Gastrocnemius medialis (tissue), 4 donors: ENCODE results near the gene AUTS2. TPM values are rescaled to one million over a fixed set of nuclear protein-coding genes. Genes with fewer than 3 reads are reported as not detected.

Experiments
- ATAC-seq, 2 donors: fragments of 150-250 bp; one replicate each; pipeline ENCODE4 v1.9.1; 2016
- DNase-seq, 2 donors: peaks; one replicate each; pipeline ENCODE4 v3.0.0-alpha.2; 2019
- H3K27ac ChIP-seq, 4 donors: fragments of 200-600 bp; sonication (generic); 1 replicate in 1 of 4; 2 replicates in 3 of 4; pipeline ENCODE4 v1.5.1; 2016 to 2018; ENCODE audit warnings: mild to moderate bottlenecking in 2 of 4, moderate library complexity in 1 of 4
- H3K27me3 ChIP-seq, 3 donors: fragments of 200-600 bp; sonication (generic) in 2 of 3; 1 replicate in 1 of 3; 2 replicates in 2 of 3; pipeline versions ENCODE4 v1.5.1 to v1.6.0; 2016 to 2019; ENCODE audit warnings: mild to moderate bottlenecking in 1 of 3, moderate library complexity in 1 of 3
- H3K36me3 ChIP-seq, 2 donors: fragments of 200-600 bp; sonication (generic) in 1 of 2; one replicate each; pipeline ENCODE4 v1.5.1; 2017 to 2018
- H3K4me1 ChIP-seq, 2 donors: fragments of 200-600 bp; sonication (generic) in 1 of 2; one replicate each; pipeline ENCODE4 v1.5.1; 2016 to 2017; ENCODE audit warnings: mild to moderate bottlenecking in 2 of 2
- H3K4me3 ChIP-seq, 4 donors: fragments of 200-600 bp; sonication (generic) in 3 of 4; 1 replicate in 1 of 4; 2 replicates in 3 of 4; pipeline ENCODE4 v1.5.1; 2016 to 2019; ENCODE audit warnings: mild to moderate bottlenecking in 2 of 4
- H3K9me3 ChIP-seq, 3 donors: fragments of 200-600 bp; sonication (generic) in 2 of 3; 1 replicate in 1 of 3; 2 replicates in 2 of 3; pipeline ENCODE4 v1.5.1; 2016 to 2019
- POLR2A ChIP-seq, 2 donors: fragments of 450-650 bp; IDR thresholded peaks; one replicate each; pipeline ENCODE4 v1.6.1; 2017; ENCODE audit warnings: antibody characterized with exemption in 2 of 2, mild to moderate bottlenecking in 2 of 2, moderate library complexity in 2 of 2
- in situ Hi-C, 4 donors: fragments of 200-750 bp; cut with MboI; loops; one replicate each; pipeline versions ENCODE4 v1.15.0 to v1.8.0; 2017; ENCODE audit warnings: low sequenced_read_pairs in 4 of 4
- intact Hi-C: fragments of 100-400 bp; cut with DNase I; formaldehyde crosslinking; loops from one replicate; pipeline ENCODE4 v1.15.1; 2023; ENCODE audit warnings: low total_unique reads
- total RNA-seq, 4 donors: library from RNA; depleted of rRNA; stranded (reverse); fragments of >200 nt; gene quantifications; one replicate each; pipeline versions ENCODE4 v1.1.0 to v1.2.3, GENCODE V29; 2016
- TF ChIP-seq, protein P1 (sequence below), 5 experiments: fragments of 450-650 bp in 3 of 5; fragments of 200-600 bp in 2 of 5; sonication (generic) in 2 of 5; IDR thresholded peaks in 4 of 5; conservative IDR thresholded peaks in 1 of 5; 1 replicate in 4 of 5; 2 replicates in 1 of 5; pipeline ENCODE4 v1.5.1; 2016 to 2019; ENCODE audit warnings: antibody characterized with exemption in 5 of 5, mild to moderate bottlenecking in 3 of 5, moderate library complexity in 3 of 5

AUTS2 gene
- total RNA-seq, 4 donors from 2014 or later, result 2.5 to 16.2 (median 8.5) TPM

DNA sequence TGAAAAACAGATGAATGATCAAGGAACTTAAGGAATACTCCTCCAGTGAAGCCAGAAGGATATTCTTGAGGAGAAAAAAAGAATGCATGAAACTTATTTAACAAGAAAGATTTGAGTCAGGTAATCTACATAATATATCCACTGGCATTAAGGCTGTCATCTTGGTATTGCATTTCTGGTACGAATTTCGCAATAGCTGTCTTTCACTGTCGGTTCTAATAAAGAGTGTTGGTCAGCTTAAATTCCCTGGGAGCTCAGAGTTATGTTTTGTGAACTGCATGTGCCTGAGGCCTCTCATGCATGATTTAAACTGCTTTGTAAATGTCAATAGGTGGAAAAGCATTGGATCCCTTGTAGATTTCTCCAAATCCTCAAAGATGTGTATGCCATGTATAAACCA, 968.4 kb downstream of the AUTS2 start:
- TF ChIP-seq POLR2A (IDR thresholded peaks at IDR 0.05), result no peak
- TF ChIP-seq, protein P1, sequence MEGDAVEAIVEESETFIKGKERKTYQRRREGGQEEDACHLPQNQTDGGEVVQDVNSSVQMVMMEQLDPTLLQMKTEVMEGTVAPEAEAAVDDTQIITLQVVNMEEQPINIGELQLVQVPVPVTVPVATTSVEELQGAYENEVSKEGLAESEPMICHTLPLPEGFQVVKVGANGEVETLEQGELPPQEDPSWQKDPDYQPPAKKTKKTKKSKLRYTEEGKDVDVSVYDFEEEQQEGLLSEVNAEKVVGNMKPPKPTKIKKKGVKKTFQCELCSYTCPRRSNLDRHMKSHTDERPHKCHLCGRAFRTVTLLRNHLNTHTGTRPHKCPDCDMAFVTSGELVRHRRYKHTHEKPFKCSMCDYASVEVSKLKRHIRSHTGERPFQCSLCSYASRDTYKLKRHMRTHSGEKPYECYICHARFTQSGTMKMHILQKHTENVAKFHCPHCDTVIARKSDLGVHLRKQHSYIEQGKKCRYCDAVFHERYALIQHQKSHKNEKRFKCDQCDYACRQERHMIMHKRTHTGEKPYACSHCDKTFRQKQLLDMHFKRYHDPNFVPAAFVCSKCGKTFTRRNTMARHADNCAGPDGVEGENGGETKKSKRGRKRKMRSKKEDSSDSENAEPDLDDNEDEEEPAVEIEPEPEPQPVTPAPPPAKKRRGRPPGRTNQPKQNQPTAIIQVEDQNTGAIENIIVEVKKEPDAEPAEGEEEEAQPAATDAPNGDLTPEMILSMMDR (IDR thresholded peaks at IDR 0.05 in 4 of 5, conservative IDR thresholded peaks at IDR 0.05 in 1 of 5), result no peak
- no peaks in the 10 kb centered on the region for H3K36me3 ChIP-seq
- H3K9me3 ChIP-seq, result no peaks in the 10 kb centered on the region
- ATAC-seq (no peak), DNase-seq (no peak)
- no peak overlapping the region for H3K27ac ChIP-seq
- H3K4me3 ChIP-seq, result no peak overlapping the region
- in situ Hi-C loops, result no loop called here
- peaks cover 20 to 24% of the 10 kb centered on the region in 2 donors for H3K4me1 ChIP-seq
- intact Hi-C loops, result loop anchor here (5.0 kb wide), 1 partner anchor 64 kb away; no protein-coding TSS in a partner anchor
- H3K27me3 ChIP-seq, result no peaks in the 10 kb centered on the region

DNA sequence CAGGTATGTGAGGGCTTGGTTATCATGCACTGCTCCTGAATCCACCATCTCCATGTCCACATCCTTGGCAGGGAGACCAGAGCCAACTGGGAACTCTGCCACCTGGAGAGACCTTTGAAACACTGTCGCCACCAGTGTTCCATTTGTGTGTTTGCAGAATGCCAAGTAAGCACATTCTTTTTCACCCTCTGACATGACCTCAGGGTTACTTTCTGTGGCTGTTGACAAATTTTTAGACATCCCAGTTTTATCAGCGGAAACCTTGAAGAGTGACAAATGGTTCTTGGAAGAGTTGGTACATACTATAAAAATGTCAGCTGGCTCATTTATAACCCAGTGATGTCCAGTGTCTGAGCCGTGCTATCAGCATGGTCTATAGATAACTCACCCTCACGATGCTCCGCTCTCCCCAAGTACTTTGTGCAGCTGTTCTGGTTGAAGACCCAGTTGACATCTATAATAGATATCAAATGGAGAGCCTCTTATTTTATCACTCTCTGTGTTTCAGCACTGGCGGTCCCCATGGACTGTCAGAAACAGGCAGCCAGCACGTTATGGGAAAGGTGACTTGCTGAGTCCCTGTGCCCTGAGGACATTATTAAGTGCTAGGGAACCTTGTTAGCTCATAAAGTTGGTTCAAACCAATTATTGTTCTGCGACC, 970.5 kb downstream of the AUTS2 start:
- DNase-seq (peak; percentile 55 to 84), ATAC-seq (peak; percentile 80 to 83)
- in situ Hi-C loops, result no loop called here
- Histone ChIP-seq H3K4me1 (peaks cover 20 to 24% of the 10 kb centered on the region in 2 donors), H3K27me3 (no peaks in the 10 kb centered on the region), H3K4me3 (peak overlapping the region in 1 of 4 donors; percentile 23), H3K27ac (peak overlapping the region; percentile 82 to 88 (median 85)), H3K9me3 (no peaks in the 10 kb centered on the region), H3K36me3 (no peaks in the 10 kb centered on the region)
- TF ChIP-seq, protein P1 (IDR thresholded peaks at IDR 0.05 in 4 of 5, conservative IDR thresholded peaks at IDR 0.05 in 1 of 5), result no peak
- no peak for TF ChIP-seq POLR2A (IDR thresholded peaks at IDR 0.05)
- intact Hi-C loops, result loop anchor here (1.0 to 5.0 kb wide), 4 partner anchors 30 to 124 kb away; no protein-coding TSS in a partner anchor

DNA sequence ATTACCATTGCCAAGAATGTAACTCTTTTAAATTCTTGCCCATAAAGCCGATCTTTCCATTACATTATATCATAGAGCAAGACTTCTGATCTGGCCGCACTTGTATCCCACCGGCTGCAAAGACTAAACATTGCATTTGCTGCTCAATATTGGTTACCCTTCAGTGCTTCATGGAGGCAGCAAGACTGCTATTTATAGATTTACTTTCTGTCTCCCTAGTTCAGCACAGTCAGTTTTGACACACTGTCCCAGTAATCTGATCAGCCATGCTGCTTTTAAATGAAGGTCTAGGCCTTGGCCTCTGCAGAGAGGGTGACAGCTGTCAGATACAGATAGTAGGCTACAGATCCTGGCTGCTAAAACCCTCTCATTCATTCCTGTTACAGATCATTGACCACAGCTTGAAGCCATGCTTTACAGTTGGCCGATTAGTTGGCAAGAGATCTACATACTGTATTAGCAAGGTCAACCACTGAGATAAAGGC, 971.1 kb downstream of the AUTS2 start:
- no peaks in the 10 kb centered on the region for H3K36me3 ChIP-seq
- in situ Hi-C loops (no loop called here), intact Hi-C loops (loop anchor here (1.0 to 5.0 kb wide), 4 partner anchors 30 to 123 kb away; no protein-coding TSS in a partner anchor)
- peak overlapping the region; percentile 82 to 88 (median 85) for H3K27ac ChIP-seq
- H3K27me3 ChIP-seq, result no peaks in the 10 kb centered on the region
- H3K4me3 ChIP-seq, result peak overlapping the region in 1 of 4 donors; percentile 23
- no peak for TF ChIP-seq POLR2A (IDR thresholded peaks at IDR 0.05)
- TF ChIP-seq, protein P1 (IDR thresholded peaks at IDR 0.05 in 4 of 5, conservative IDR thresholded peaks at IDR 0.05 in 1 of 5), result no peak
- peak; percentile 94 to 95 for ATAC-seq
- DNase-seq, result peak; percentile 53 to 77
- H3K4me1 ChIP-seq, result peaks cover 20 to 24% of the 10 kb centered on the region in 2 donors
- no peaks in the 10 kb centered on the region for H3K9me3 ChIP-seq

DNA sequence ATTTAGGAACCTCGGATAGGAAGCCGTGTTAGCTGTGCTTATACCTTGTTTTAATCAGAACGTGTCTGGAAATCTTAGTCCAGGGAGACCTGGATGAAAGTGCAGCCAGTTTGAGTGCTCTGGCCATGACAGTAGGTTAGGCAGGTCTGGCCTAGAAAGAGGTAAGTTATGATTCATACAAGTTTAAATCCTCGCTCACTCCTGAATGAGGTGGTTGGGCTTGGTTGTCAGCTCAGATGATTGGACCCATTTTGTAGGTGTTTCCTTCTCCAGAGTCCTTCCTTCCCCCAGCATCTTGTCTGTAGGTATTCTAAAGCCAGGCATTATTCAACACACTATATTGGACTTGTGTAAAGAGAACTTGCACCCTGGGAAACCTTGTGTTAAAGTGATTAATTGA, 971.8 kb downstream of the AUTS2 start:
- H3K9me3 ChIP-seq, result no peaks in the 10 kb centered on the region
- peaks cover 20 to 24% of the 10 kb centered on the region in 2 donors for H3K4me1 ChIP-seq
- ATAC-seq (no peak), DNase-seq (no peak)
- no peak overlapping the region for H3K4me3 ChIP-seq
- TF ChIP-seq, protein P1 (IDR thresholded peaks at IDR 0.05 in 4 of 5, conservative IDR thresholded peaks at IDR 0.05 in 1 of 5), result no peak
- TF ChIP-seq POLR2A (IDR thresholded peaks at IDR 0.05), result no peak
- intact Hi-C loops, result no loop called here
- peak overlapping the region in 3 of 4 donors; percentile 82 to 88 (median 85) for H3K27ac ChIP-seq
- H3K27me3 ChIP-seq, result no peaks in the 10 kb centered on the region
- in situ Hi-C loops, result no loop called here
- H3K36me3 ChIP-seq, result no peaks in the 10 kb centered on the region
